Activated CD8-positive, alpha-beta memory T cell treated with anti-CD3 and anti-CD28 coated beads for 36 hours (primary cell): ENCODE measurements around the gene CDT1. TPM values are rescaled to one million over a fixed set of nuclear protein-coding genes. Genes with fewer than 3 reads are reported as not detected.

Experiments used
- CTCF ChIA-PET: fragments of 350-600 bp; sonication (Branson Sonifier 250); formaldehyde crosslinking; loops from one replicate; lab custom pipeline; 2021; ENCODE audit warnings: antibody characterized with exemption; lab: Charles Lee
- POLR2A ChIA-PET: fragments of 350-600 bp; sonication (Branson Sonifier 250); formaldehyde crosslinking; loops from one replicate; lab custom pipeline; 2021; ENCODE audit warnings: antibody characterized with exemption; lab: Charles Lee
- total RNA-seq, 2 experiments: library from RNA; stranded (reverse); gene quantifications; one replicate each; pipeline ENCODE4 v1.2.3, GENCODE V29; 2021

Gene CDT1
- total RNA-seq, 2 experiments from 2014 or later, result 110 to 119 TPM

DNA sequence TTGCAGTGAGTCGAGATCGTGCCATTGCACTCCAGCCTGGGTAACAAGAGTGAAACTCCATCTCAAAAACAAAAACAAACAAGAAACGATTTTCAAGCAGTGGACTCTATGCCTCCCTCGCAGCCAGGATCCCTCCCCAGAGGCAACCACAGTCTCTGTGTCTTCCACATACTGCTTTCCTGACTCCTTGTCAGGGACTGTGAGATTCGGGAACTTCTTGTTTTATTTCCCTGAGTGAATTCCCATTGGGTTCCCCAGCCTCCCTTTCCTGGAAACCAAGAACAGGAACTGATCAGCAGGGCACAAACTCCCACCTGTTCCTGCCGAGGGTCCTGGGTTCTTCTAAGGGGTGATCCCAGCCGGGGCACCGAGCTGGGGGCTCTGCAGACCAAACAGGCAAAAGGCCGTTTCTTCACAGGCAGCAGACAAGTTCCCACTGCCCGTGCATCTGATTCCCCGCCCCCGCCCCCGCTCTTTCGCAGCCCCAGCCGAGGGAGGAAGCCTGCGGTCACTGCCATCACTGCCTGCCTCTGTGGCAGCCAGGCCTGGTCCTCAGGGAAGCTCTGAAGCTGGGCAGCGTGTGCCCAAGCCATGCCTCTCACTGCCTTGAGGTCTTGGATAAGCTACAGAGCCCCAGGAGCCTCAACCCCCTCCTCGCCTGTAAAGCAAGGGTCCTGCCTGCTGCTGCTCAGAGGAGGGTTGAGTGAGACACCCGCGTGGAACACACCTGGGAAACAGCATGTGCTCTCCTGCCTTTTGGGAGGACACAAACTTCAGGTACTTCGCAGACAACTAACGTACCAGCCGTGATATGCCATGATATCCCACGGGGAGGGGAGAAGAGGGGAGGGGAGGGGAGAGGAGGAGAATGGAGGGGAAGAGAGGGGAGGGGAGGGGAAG, 13.0 kb upstream of the CDT1 start:
- POLR2A ChIA-PET, result no interaction called here
- CTCF ChIA-PET, result interaction anchor here (0.7 kb wide), 1 partner anchor 54 kb away, joined by 3 read pairs; no protein-coding TSS in a partner anchor

DNA sequence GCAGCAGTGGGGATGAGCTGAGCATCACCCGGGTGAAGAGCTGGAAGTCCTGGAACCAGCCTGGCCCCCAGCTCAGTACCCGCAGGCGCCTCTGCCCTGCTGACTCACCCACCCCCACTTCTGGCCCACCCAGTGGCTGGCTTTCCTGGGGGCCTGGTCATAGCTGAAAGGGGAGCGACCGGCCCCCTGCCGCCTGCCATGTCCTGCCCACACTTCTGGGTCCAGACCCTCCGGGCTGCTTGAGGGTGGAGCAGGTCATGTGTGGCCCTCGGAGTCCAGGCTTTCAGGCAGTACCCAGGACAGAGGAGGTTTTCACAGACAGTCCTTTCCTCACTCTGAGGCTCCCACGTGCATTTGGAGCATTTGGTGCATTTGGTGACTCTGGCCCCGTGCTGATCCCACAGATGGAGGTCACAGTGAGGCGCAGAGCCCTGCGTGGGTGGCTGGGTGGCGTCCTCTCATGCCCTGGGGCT, 11.5 kb upstream of the CDT1 start:
- ChIA-PET POLR2A (no interaction called here), CTCF (no interaction called here)

DNA sequence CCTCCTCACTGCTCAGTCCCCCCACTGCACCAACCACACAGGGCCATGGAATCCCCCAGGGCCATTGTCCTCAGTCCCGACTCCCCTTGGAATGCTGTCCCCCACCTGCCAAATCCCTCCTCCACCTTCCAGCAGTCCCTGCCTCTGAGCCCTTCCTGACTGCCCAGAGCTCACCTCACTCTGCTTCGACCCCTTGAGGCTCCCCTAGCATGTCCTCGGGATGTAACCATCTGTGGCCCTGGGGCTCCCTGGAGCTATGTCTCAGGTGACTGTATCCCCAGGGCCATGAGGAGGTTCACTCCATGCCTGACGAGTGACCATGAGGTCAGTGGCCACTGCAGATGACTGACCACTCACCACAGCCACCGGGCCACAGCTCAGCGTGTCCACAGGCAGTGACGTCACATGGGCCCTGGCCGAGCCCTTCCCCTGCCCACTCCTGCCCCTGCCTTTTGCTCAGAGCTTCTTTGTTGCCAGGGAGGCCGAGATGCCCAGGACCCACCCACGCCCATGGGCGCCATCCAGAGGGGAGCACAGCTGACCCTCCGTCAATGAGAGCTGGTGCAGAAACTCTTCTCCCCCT, 10.8 kb upstream of the CDT1 start:
- ChIA-PET POLR2A (interaction anchor here (1.2 to 1.7 kb wide), 2 partner anchors 10 to 13 kb away, joined by 3 to 12 read pairs; partner anchors contain the start of gene CDT1), CTCF (interaction anchor here (0.5 kb wide), 1 partner anchor 203 kb away, joined by 4 read pairs; no protein-coding TSS in a partner anchor)

DNA sequence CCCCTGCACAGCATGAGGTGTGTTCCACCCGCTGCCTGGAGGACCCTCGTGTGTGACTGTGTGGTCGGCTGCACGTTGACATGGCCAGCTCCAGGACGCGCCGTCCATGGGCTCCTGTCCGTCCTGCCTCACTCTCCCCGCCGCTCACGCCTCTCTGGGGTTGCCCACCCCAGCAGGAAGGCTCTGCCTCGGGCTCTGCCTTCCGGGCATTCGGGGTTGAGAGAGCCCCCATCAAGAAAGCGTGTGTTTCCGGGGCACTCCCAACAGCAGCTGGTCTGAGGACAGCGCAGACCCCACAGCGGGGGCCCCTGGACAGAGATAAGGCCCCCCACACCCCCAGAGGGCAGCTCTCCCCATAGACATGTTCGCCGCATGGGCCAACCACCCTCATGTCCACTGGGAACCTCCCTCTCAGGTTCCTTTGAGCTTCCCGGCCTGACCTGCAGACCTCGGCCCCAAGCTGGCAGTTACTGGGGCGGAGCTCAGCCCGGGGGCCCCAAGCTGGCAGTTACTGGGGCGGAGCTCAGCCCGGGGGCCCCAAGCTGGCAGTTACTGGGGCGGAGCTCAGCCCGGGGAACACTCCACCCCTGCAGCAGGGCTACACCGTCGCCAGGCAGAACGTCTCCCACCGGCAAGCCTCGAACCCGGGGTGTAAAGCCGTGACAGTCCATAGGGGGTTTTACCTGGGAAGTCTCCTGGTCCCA, 10.2 kb upstream of the CDT1 start:
- POLR2A ChIA-PET, result interaction anchor here (0.9 to 1.7 kb wide), 5 partner anchors 10 to 48 kb away, joined by 3 to 12 read pairs (median 4); partner anchors contain the start of genes APRT and CDT1
- CTCF ChIA-PET, result interaction anchor here (0.5 to 1.7 kb wide), 2 partner anchors 9 to 203 kb away, joined by 4 read pairs; no protein-coding TSS in a partner anchor

DNA sequence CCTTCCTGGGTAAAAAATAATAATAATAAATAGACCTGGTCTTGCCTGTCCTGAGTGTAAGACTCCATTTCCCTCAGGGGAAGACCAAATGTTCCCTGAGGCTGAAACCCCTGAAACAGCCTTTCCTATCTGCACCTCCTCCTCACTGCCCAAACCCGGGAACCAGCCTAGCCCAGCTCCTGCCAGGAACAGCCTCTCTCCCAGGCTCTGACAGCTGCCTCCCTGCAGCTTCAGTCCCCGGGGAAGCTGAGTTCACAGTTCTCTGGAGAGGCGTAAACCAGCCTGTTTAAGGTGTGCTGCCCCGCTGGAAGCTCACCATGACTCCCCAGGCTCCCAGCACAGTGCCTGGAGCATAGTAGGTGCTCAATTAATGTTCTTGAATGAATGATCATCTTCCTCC, 7.3 kb upstream of the CDT1 start:
- POLR2A ChIA-PET, result interaction anchor here (1.0 kb wide), 1 partner anchor 14 kb away, joined by 3 read pairs; no protein-coding TSS in a partner anchor
- CTCF ChIA-PET, result interaction anchor here (1.0 to 1.1 kb wide), 2 partner anchors 12 to 34 kb away, joined by 3 to 5 read pairs; no protein-coding TSS in a partner anchor

DNA sequence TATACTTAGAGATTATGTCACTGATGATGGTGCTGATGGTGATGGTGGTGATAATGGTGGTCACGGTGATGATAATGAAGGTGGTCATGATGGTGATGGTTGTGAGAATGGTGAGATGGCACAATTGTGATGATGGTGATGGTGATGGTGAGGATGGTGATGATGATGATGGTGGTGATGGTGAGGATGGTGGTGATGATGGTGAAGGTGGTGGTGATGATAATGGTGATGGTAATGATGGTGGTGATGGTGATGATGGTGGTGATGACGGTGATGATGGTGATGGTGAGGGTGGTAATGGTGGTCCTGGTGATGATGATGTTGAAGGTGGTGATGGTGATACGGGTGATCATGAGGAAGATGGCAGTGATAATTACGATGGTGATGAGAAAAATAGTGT, 5.5 kb upstream of the CDT1 start:
- ChIA-PET POLR2A (no interaction called here), CTCF (interaction anchor here (1.1 to 2.9 kb wide), 2 partner anchors 12 to 14 kb away, joined by 4 to 8 read pairs; no protein-coding TSS in a partner anchor)

DNA sequence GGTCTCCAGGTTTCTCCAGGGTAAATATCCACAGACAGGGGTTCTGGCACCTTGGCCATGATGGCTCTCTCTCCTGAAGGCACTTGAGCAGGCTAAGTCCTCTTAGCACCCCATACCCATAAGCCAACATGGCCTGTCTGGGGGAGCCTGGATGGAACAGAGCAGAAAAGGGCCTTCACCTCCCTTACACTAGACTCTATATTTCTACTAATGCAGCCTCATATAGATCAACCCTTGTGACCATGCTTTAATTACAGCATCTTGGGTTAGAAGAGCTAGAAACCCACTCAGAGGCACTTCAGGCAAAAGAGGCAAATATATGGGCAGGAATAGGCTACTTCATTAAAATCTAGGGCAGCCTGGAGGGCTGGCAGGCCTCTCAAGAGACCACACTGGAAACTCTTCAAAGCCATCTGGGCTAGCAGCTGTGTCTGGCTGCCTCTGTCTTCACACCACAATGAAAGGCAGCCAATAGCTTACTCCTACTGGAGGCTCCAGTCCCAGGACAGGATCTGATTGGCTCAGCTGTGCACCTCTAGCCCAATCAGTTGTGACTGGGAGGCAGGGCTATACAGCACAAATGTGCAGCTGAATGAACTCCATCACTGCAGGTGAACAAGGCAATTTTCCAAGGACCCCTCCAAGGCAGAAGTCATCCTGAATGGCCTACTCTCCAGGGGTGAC, 4.7 kb upstream of the CDT1 start:
- POLR2A ChIA-PET, result interaction anchor here (1.1 kb wide), 1 partner anchor 10 kb away, joined by 4 read pairs; no protein-coding TSS in a partner anchor
- CTCF ChIA-PET, result interaction anchor here (0.5 to 2.9 kb wide), 5 partner anchors 13 to 119 kb away, joined by 4 to 14 read pairs (median 4); partner anchors contain the start of gene APRT

DNA sequence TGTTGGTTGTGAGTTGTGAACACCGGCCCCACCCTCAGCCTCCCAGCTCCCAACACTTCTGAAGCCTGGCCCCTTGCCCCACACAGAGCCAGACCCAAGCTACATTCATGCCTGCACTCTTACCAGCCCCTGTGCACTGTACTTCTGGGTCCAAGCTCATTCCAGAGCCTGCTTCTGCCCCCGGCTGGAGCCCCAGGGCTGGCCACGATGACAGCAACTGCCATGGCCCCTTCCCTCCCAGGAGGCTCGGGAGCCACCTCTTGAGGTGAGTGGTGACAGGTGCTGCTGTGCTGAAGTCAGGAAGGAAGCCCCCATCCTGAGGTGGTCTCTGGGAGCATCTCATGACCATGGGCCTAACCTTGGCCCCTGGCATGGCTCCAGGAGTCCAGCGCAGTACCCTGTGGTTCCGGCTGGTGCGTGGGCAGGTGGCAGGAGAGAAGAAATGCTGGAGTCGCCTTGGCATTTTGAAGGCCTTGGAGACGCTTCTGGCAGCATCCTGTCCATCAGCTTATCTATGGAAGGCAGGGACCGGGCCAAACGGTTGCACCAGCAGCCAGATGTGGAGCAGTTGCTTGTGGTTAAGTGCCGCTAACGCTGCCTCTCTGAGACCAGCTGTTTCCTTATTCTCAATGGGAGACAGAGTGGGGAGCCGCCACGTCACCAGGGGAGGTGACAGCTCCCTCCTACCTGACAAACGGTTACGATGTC, 3.9 kb upstream of the CDT1 start:
- POLR2A ChIA-PET, result interaction anchor here (1.1 kb wide), 2 partner anchors 9 to 10 kb away, joined by 4 read pairs; no protein-coding TSS in a partner anchor
- CTCF ChIA-PET, result interaction anchor here (0.5 to 2.9 kb wide), 4 partner anchors 12 to 120 kb away, joined by 4 to 14 read pairs (median 6); partner anchors contain the start of gene APRT

DNA sequence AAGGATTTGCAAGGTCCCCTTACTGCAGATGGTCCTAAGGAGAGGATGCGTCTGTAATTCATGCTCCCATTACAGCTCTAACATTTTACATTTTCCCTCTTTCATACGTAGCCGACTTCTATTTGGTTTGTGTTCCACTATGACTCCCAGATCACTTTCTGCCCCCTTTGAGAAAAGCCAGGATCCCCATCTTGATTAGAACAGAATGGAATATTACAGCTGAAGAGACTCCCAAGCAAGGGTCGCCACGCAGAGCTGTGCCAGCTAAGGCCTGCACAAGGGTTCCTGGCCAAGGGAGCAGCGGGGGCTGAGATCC, 3.4 kb upstream of the CDT1 start:
- ChIA-PET CTCF (interaction anchor here (1.8 to 2.9 kb wide), 3 partner anchors 12 to 63 kb away, joined by 4 to 14 read pairs (median 8); partner anchors contain the start of gene APRT), POLR2A (interaction anchor here (1.1 to 1.2 kb wide), 2 partner anchors 9 to 12 kb away, joined by 4 read pairs; no protein-coding TSS in a partner anchor)

DNA sequence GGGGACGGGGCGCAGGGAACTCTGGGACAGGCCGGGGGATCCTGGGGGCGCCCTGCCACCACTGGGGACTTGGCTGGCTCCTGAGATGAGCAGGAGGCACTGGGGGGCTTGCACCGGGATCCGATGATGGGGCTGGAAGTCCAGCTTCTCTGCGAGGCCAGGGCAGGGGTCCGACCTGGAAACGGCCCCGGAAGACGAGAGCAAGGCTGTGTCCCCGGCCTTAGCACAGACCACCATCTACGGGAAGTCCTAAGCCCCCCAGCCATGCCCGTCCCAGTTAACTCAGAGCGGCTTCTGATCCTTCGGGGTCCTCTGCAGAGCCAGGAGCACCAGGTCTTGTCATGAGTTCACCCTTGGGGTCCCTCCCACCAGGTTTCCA, 573 bp downstream of the CDT1 start:
- POLR2A ChIA-PET, result interaction anchor here (2.0 to 3.2 kb wide), 2 partner anchors 10 to 22 kb away, joined by 12 to 25 read pairs; no protein-coding TSS in a partner anchor
- CTCF ChIA-PET, result interaction anchor here (3.1 kb wide), 1 partner anchor 67 kb away, joined by 16 read pairs; no protein-coding TSS in a partner anchor

DNA sequence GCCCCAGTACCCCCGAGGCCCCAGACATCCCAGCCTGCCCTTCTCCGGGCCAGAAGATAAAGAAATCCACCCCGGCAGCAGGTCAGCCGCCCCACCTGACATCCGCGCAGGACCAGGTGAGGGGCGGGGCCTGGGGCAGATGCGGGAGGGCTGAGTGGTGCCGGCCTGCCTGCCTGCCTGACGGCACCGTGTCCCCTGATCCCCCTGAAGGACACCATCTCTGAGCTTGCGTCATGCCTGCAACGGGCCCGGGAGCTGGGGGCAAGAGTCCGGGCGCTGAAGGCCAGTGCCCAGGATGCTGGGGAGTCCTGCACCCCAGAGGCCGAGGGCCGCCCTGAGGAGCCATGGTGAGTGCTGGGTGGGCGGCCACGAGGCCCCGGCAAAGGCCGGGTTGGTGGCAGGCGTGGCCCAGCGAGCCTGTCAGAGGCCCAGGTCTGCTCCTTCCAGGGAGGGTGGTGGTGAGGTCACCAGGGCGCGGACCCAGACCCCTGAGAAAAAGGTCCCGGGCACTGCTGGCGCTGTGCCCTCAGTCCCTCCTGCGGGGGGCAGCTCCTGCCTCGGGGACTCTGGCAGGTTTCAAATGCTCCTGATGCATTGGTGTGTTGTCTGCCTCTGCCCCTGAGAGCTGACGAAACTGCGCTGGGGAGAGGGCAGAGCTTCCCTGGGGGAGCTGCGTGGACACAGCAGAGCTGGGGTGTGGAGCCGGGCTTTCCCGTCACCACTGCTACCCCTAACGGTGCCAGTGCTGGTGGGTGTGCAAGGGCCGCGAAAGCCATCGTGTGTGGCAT, 1.2 kb downstream of the CDT1 start:
- ChIA-PET POLR2A (interaction anchor here (3.2 kb wide), 1 partner anchor 23 kb away, joined by 25 read pairs; no protein-coding TSS in a partner anchor), CTCF (interaction anchor here (3.1 kb wide), 1 partner anchor 68 kb away, joined by 16 read pairs; no protein-coding TSS in a partner anchor)

DNA sequence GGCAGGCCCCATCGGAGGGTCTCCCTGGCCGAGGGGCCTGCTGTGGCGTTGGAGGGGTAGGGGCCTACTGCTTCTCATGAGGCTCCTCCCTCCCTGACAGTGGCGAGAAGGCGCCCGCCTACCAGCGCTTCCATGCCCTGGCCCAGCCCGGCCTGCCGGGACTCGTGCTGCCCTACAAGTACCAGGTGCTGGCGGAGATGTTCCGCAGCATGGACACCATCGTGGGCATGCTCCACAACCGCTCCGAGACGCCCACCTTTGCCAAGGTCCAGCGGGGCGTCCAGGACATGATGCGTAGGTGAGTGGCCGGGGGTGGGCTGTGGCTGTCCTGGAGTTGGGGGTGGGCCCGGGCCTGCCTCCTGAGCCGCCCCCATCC, 1.7 kb downstream of the CDT1 start:
- ChIA-PET CTCF (interaction anchor here (3.1 kb wide), 1 partner anchor 69 kb away, joined by 16 read pairs; no protein-coding TSS in a partner anchor), POLR2A (interaction anchor here (3.2 kb wide), 1 partner anchor 23 kb away, joined by 25 read pairs; no protein-coding TSS in a partner anchor)

DNA sequence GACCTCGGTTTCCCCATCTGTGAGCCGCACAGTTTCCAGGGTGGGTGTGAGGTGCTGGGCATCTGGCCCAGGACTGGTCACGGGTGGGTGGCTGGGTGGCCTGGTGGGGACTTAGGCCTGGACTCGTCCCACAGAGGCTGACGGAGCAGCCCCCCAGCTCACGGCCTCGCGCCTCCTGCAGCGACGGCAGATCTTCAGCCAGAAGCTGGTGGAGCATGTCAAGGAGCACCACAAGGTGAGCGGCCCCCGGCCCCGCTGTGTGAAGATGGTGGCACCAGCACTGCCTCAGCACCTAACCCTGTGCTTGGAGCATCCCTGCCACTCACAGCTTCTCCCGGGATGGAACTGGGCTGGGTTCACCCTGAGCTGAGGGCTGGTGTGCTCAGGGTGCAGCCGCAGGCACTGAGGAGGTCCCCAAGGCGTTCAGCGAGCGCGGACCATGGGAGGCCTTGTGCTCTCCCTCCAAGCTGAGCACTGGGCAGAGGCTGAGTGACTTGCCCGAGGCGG, 2.4 kb downstream of the CDT1 start:
- ChIA-PET CTCF (interaction anchor here (1.1 to 1.4 kb wide), 2 partner anchors 24 to 69 kb away, joined by 4 to 9 read pairs; no protein-coding TSS in a partner anchor), POLR2A (interaction anchor here (1.8 kb wide), 1 partner anchor 23 kb away, joined by 5 read pairs; no protein-coding TSS in a partner anchor)

DNA sequence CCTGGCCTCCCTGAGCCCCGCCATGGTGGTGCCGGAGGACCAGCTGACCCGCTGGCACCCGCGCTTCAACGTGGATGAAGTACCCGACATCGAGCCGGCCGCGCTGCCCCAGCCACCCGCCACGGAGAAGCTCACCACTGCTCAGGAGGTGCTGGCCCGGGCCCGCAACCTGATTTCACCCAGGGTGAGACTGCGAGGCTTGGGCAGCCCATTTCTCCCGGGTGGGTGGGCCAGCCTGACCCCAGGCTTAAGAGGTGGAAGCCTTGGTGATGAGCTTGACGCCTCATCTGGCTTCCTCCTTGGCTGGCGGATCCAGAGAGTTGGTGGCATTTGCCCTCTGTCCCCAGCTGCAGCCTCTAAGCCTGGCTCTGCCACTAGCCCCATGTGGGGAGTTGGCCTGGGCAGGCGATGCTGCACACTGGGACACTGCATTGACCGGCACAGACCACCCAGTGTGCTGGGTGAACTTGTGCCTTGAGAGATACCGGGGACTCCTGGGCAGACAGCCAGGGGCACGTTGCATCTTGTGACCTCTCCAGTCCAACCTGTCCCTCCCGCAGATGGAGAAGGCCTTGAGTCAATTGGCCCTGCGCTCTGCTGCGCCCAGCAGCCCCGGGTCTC, 3.0 kb downstream of the CDT1 start:
- POLR2A ChIA-PET, result interaction anchor here (1.2 to 1.8 kb wide), 2 partner anchors 24 to 69 kb away, joined by 3 to 5 read pairs; no protein-coding TSS in a partner anchor
- CTCF ChIA-PET, result interaction anchor here (1.1 to 1.4 kb wide), 2 partner anchors 25 to 70 kb away, joined by 4 to 9 read pairs; no protein-coding TSS in a partner anchor

DNA sequence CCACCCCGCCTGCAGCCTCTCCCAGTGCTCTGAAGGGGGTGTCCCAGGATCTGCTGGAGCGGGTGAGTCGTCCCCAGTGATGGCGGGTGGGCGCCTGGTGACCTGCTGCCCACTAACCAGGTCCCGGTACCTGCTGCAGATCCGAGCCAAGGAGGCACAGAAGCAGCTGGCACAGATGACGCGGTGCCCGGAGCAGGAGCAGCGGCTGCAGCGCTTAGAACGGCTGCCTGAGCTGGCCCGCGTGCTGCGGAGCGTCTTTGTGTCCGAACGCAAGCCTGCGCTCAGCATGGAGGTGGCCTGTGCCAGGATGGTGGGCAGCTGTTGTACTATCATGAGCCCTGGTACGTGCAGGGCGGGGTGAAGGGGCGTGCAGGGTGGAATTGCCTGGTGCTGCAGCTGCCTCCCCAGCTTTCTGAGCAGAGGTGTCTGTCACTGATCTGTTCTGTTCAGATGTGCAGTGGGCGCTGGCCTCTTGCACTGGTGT, 3.6 kb downstream of the CDT1 start:
- ChIA-PET POLR2A (interaction anchor here (1.2 to 1.8 kb wide), 2 partner anchors 25 to 69 kb away, joined by 3 to 5 read pairs; no protein-coding TSS in a partner anchor), CTCF (interaction anchor here (1.1 to 1.4 kb wide), 2 partner anchors 25 to 70 kb away, joined by 4 to 9 read pairs; no protein-coding TSS in a partner anchor)
